ENCODE measurements around the gene BRAF. TPM values are rescaled to one million over a fixed set of nuclear protein-coding genes. Genes with fewer than 3 reads are reported as not detected.

The BRAF gene
- polyA plus RNA-seq, 1 donor (not counting 4 experiments of a cell fraction or from before 2014, with no cell fraction given): 12.4 TPM

GRCh38 chr7:140778975-140779374 is 145.8 kb downstream of the BRAF start:
- no peaks in the 10 kb centered on the region for H3K79me2 ChIP-seq (ENCODE audit: control insufficient read depth, insufficient read depth, low read length)
- no peak overlapping the region for H3K27ac ChIP-seq (ENCODE audit: control insufficient read depth, insufficient read depth, low read length)
- H3K4me1 ChIP-seq (ENCODE audit: control insufficient read depth, extremely low read depth, insufficient read depth, low read length): no peaks in the 10 kb centered on the region
- H3K36me3 ChIP-seq (ENCODE audit: control insufficient read depth in 2 of 2, extremely low read depth in 1 of 2, insufficient read depth in 2 of 2, low read length in 2 of 2): peaks cover 0 to 3% of the 10 kb centered on the region in 2 experiments
- H4K20me1 ChIP-seq (ENCODE audit: control insufficient read depth, extremely low read depth, insufficient read depth, low read length): no peaks in the 10 kb centered on the region
- no peak overlapping the region for H3K9ac ChIP-seq (ENCODE audit: control insufficient read depth, extremely low read depth, insufficient read depth, low read length)
- no peak overlapping the region for H2AFZ ChIP-seq (ENCODE audit: control insufficient read depth, low read length)
- no peaks in the 10 kb centered on the region for H3K27me3 ChIP-seq (ENCODE audit: control insufficient read depth, extremely low read depth, insufficient read depth, low read length)
- FAIRE-seq: no peak
- no peak for DNase-seq (ENCODE audit: low read depth, low spot score)
- H3K9me1 ChIP-seq (ENCODE audit: control insufficient read depth, extremely low read depth, insufficient read depth, low read length): no peaks in the 10 kb centered on the region
- no peak overlapping the region for H3K4me3 ChIP-seq (ENCODE audit: control insufficient read depth in 2 of 3, extremely low read depth in 1 of 3, insufficient read depth in 2 of 3, low read depth in 1 of 3, low read length in 3 of 3)
- no peaks in the 10 kb centered on the region for H3K9me3 ChIP-seq (ENCODE audit: control insufficient read depth, low read depth, low read length)
- dilution Hi-C loops (cut with MboI; ENCODE audit: extremely low pct_ligation_motif_present, low sequenced_read_pairs): no loop called here
- TF ChIP-seq CTCF (optimal IDR thresholded peaks at IDR 0.05 in 1 of 3, IDR thresholded peaks at IDR 0.05 in 1 of 3, conservative IDR thresholded peaks at IDR 0.05 in 1 of 3; ENCODE audit: extremely low read depth in 1 of 3, insufficient read depth in 2 of 3, low read length in 3 of 3) (no peak), EZH2 (IDR thresholded peaks at IDR 0.05; ENCODE audit: low read length) (no peak)
- H3K4me2 ChIP-seq (ENCODE audit: control insufficient read depth, extremely low read depth, insufficient read depth, low read depth, low read length): no peak overlapping the region

GRCh38 chr7:140778568-140778967 is 146.2 kb downstream of the BRAF start:
- Histone ChIP-seq H3K27ac (ENCODE audit: control insufficient read depth, insufficient read depth, low read length) (no peak overlapping the region), H3K4me2 (ENCODE audit: control insufficient read depth, extremely low read depth, insufficient read depth, low read depth, low read length) (no peak overlapping the region), H4K20me1 (ENCODE audit: control insufficient read depth, extremely low read depth, insufficient read depth, low read length) (no peaks in the 10 kb centered on the region), H3K4me1 (ENCODE audit: control insufficient read depth, extremely low read depth, insufficient read depth, low read length) (no peaks in the 10 kb centered on the region), H2AFZ (ENCODE audit: control insufficient read depth, low read length) (no peak overlapping the region), H3K36me3 (ENCODE audit: control insufficient read depth in 2 of 2, extremely low read depth in 1 of 2, insufficient read depth in 2 of 2, low read length in 2 of 2) (peaks cover 0 to 3% of the 10 kb centered on the region in 2 experiments), H3K9me3 (ENCODE audit: control insufficient read depth, low read depth, low read length) (no peaks in the 10 kb centered on the region), H3K79me2 (ENCODE audit: control insufficient read depth, insufficient read depth, low read length) (no peaks in the 10 kb centered on the region), H3K9me1 (ENCODE audit: control insufficient read depth, extremely low read depth, insufficient read depth, low read length) (no peaks in the 10 kb centered on the region), H3K4me3 (ENCODE audit: control insufficient read depth in 2 of 3, extremely low read depth in 1 of 3, insufficient read depth in 2 of 3, low read depth in 1 of 3, low read length in 3 of 3) (no peak overlapping the region), H3K27me3 (ENCODE audit: control insufficient read depth, extremely low read depth, insufficient read depth, low read length) (no peaks in the 10 kb centered on the region), H3K9ac (ENCODE audit: control insufficient read depth, extremely low read depth, insufficient read depth, low read length) (no peak overlapping the region)
- FAIRE-seq (no peak), DNase-seq (ENCODE audit: low read depth, low spot score) (no peak)
- dilution Hi-C loops (cut with MboI; ENCODE audit: extremely low pct_ligation_motif_present, low sequenced_read_pairs): no loop called here
- TF ChIP-seq CTCF (optimal IDR thresholded peaks at IDR 0.05 in 1 of 3, IDR thresholded peaks at IDR 0.05 in 1 of 3, conservative IDR thresholded peaks at IDR 0.05 in 1 of 3; ENCODE audit: extremely low read depth in 1 of 3, insufficient read depth in 2 of 3, low read length in 3 of 3) (no peak), EZH2 (IDR thresholded peaks at IDR 0.05; ENCODE audit: low read length) (no peak)
